Panc1 (cell line): ENCODE results near the gene TNIP1.

Source experiments
- CTCF ChIP-seq: fragments of 450-650 bp; IDR thresholded peaks from 2 replicates; pipeline ENCODE4 v1.5.1; 2017; ENCODE audit warnings: mild to moderate bottlenecking
- TCF7L2 ChIP-seq: IDR thresholded peaks from 2 replicates; pipeline ENCODE4 v1.6.1; 2011; ENCODE audit warnings: mild to moderate bottlenecking, low read depth, low read length, inconsistent platforms

DNA sequence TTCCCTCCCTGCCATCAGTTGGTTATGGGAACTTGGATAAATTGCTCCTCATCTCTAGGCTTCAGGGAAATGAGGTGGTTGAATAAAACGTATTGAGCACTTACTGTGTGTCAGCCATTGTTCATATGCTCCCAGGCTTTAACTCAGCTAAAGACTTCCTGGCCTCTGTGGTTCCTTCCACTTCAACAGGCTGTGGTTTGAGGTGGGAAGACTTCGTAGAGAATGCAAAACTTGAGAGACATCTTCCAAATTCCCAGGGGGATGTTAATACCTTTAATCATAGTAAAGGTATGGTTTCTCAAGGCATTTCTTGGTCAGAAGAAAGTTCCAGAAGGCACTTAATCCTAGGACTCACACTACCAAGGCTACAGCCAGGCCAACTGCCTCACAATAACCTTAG lies 62.0 kb downstream of the TNIP1 start:
- no peak for TF ChIP-seq CTCF
- no peak for TF ChIP-seq TCF7L2
